Esophagus squamous epithelium (tissue), 5 donors: ENCODE data around the gene ARL5A. TPM values are rescaled to one million over a fixed set of nuclear protein-coding genes. Genes with fewer than 3 reads are reported as not detected.
A peak's percentile ranks its signal among the peaks of the same experiment; 100 is the strongest.

Experiments
- DNase-seq: peaks from one replicate; lab custom pipeline; 2025; lab: John Stamatoyannopoulos, UW
- H3K27ac ChIP-seq, 4 donors: fragments of 200-600 bp; sonication (generic); one replicate each; pipeline ENCODE4 v1.5.1; 2016 to 2019; ENCODE audit warnings: mild to moderate bottlenecking in 1 of 4
- H3K27me3 ChIP-seq, 4 donors: fragments of 200-600 bp; sonication (generic); 1 replicate in 3 of 4; 2 replicates in 1 of 4; pipeline versions ENCODE4 v1.5.1 to v1.6.0; 2017 to 2021; ENCODE audit warnings: antibody characterized with exemption in 1 of 4
- H3K36me3 ChIP-seq, 3 donors: fragments of 200-600 bp; sonication (generic); one replicate each; pipeline ENCODE4 v1.5.1; 2016 to 2019
- H3K4me1 ChIP-seq, 3 donors: fragments of 200-600 bp; sonication (generic); one replicate each; pipeline ENCODE4 v1.5.1; 2017 to 2019
- H3K4me3 ChIP-seq, 4 donors: fragments of 200-600 bp; sonication (generic); 1 replicate in 3 of 4; 2 replicates in 1 of 4; pipeline ENCODE4 v1.5.1; 2016 to 2019; ENCODE audit warnings: mild to moderate bottlenecking in 2 of 4, moderate library complexity in 1 of 4
- H3K9me3 ChIP-seq, 3 donors: fragments of 200-600 bp; sonication (generic); one replicate each; pipeline ENCODE4 v1.5.1; 2016 to 2019
- CTCF ChIP-seq, 6 experiments: fragments of 450-650 bp in 4 of 6; fragments of 200-600 bp in 2 of 6; sonication (generic) in 2 of 6; IDR thresholded peaks; one replicate each; pipeline ENCODE4 v1.5.1; 2016 to 2019; ENCODE audit warnings: antibody characterized with exemption in 6 of 6, mild to moderate bottlenecking in 4 of 6, moderate library complexity in 4 of 6
- POLR2A ChIP-seq, 4 donors: fragments of 450-650 bp; IDR thresholded peaks; one replicate each; pipeline ENCODE4 v1.6.1; 2017; ENCODE audit warnings: antibody characterized with exemption in 4 of 4, mild to moderate bottlenecking in 4 of 4, moderate library complexity in 3 of 4
- WGBS, 2 donors: methylation state at CpG; one replicate each; pipeline ENCODE4 v1.1.5; 2018; 5-methylcytosine and 5-hydroxymethylcytosine counted together
- intact Hi-C: fragments of 100-400 bp; cut with DNase I; formaldehyde crosslinking; loops from one replicate; pipeline ENCODE4 v1.15.0; 2022
- total RNA-seq, 4 donors: library from RNA; depleted of rRNA; stranded (reverse); fragments of >200 nt; gene quantifications; one replicate each; pipeline ENCODE4 v1.1.0, GENCODE V29; 2016
- donor health status: DM: yes; HTN: yes; CAD: no.

Gene ARL5A
- total RNA-seq, 4 donors from 2014 or later = 41.8 to 81.5 (median 47.2) TPM

GRCh38 chr2:151845481-151845880 lies 17.3 kb upstream of the ARL5A start:
- Histone ChIP-seq H3K27me3 (no peaks in the 10 kb centered on the region), H3K9me3 (no peaks in the 10 kb centered on the region), H3K4me3 (no peak overlapping the region), H3K36me3 (no peaks in the 10 kb centered on the region), H3K27ac (no peak overlapping the region), H3K4me1 (peaks cover 0 to 21% (median 0%) of the 10 kb centered on the region in 3 donors)
- TF ChIP-seq POLR2A (IDR thresholded peaks at IDR 0.05) (no peak), CTCF (IDR thresholded peaks at IDR 0.05) (no peak)
- intact Hi-C loops = no loop called here
- DNase-seq = no peak
- 81 to 84% methylated on average over 4 of the region's 4 CpGs for WGBS, 2 donors

GRCh38 chr2:151844211-151844896 lies 16.1 kb upstream of the ARL5A start:
- Histone ChIP-seq H3K4me1 (peaks cover 0 to 23% (median 0%) of the 10 kb centered on the region in 3 donors), H3K27ac (no peak overlapping the region), H3K9me3 (no peaks in the 10 kb centered on the region), H3K4me3 (no peak overlapping the region), H3K27me3 (no peaks in the 10 kb centered on the region), H3K36me3 (no peaks in the 10 kb centered on the region)
- no peak for DNase-seq
- 65 to 82% methylated on average over 6 of the region's 6 CpGs for WGBS, 2 donors
- intact Hi-C loops = no loop called here
- TF ChIP-seq CTCF (IDR thresholded peaks at IDR 0.05) (no peak), POLR2A (IDR thresholded peaks at IDR 0.05) (no peak)

- Histone ChIP-seq H3K27ac (no peak overlapping the region), H3K4me1 (peaks cover 0 to 22% (median 0%) of the 10 kb centered on the region in 3 donors), H3K27me3 (no peaks in the 10 kb centered on the region), H3K9me3 (no peaks in the 10 kb centered on the region), H3K36me3 (no peaks in the 10 kb centered on the region), H3K4me3 (no peak overlapping the region)
- intact Hi-C loops = no loop called here
- TF ChIP-seq CTCF (IDR thresholded peaks at IDR 0.05) (no peak), POLR2A (IDR thresholded peaks at IDR 0.05) (no peak)
- WGBS, 2 donors = 92 to 93% methylated on average over 1 of the region's 1 CpG
- no peak for DNase-seq
Measured at GRCh38 chr2:151843691-151844061, 15.5 kb upstream of the ARL5A start.

GRCh38 chr2:151842830-151843690 lies 14.8 kb upstream of the ARL5A start:
- Histone ChIP-seq H3K9me3 (no peaks in the 10 kb centered on the region), H3K27me3 (no peaks in the 10 kb centered on the region), H3K4me1 (peaks cover 0 to 17% (median 0%) of the 10 kb centered on the region in 3 donors), H3K4me3 (no peak overlapping the region), H3K27ac (no peak overlapping the region), H3K36me3 (no peaks in the 10 kb centered on the region)
- no peak for DNase-seq
- intact Hi-C loops = no loop called here
- WGBS, 2 donors = 74 to 87% methylated on average over 8 of the region's 8 CpGs
- TF ChIP-seq CTCF (IDR thresholded peaks at IDR 0.05) (no peak), POLR2A (IDR thresholded peaks at IDR 0.05) (no peak)

GRCh38 chr2:151841047-151841424 lies 12.8 kb upstream of the ARL5A start:
- no peaks in the 10 kb centered on the region for H3K36me3 ChIP-seq
- no peak for DNase-seq
- peak overlapping the region; percentile 37 to 84 (median 52) for H3K27ac ChIP-seq
- TF ChIP-seq POLR2A (IDR thresholded peaks at IDR 0.05) (no peak), CTCF (IDR thresholded peaks at IDR 0.05) (no peak)
- peaks cover 0 to 17% (median 0%) of the 10 kb centered on the region in 3 donors for H3K4me1 ChIP-seq
- no peak overlapping the region for H3K4me3 ChIP-seq
- WGBS, 2 donors = 71 to 100% methylated on average over 2 of the region's 2 CpGs
- intact Hi-C loops = no loop called here
- no peaks in the 10 kb centered on the region for H3K9me3 ChIP-seq
- H3K27me3 ChIP-seq = no peaks in the 10 kb centered on the region
